Ovary (tissue), 9 donors: ENCODE results near the gene ANKRD27. TPM values are rescaled to one million over a fixed set of nuclear protein-coding genes. Genes with fewer than 3 reads are reported as not detected.
"Not testable (repeated sequence)": the region's sequence is repeated elsewhere in the genome, so short reads cannot be mapped to it uniquely, and the experiment has no call there.

Experiments
- DNase-seq, 5 donors: peaks; one replicate each; pipeline ENCODE4 v3.0.0-alpha.2; 2019 to 2020
- H3K27ac ChIP-seq, 2 donors: fragments of 200-600 bp; one replicate each; pipeline versions ENCODE4 v1.5.1 to v1.8.0; 2019 to 2022
- H3K27me3 ChIP-seq: fragments of 200-600 bp; one replicate; pipeline ENCODE4 v1.8.0; 2022
- H3K36me3 ChIP-seq: fragments of 200-600 bp; sonication (generic); one replicate; pipeline ENCODE4 v1.5.1; 2019
- H3K4me1 ChIP-seq: one replicate; pipeline ENCODE4 v1.8.1; 2013; ENCODE audit warnings: mild to moderate bottlenecking, moderate library complexity; ENCODE audit not compliant: insufficient read depth
- H3K4me3 ChIP-seq: fragments of 200-600 bp; sonication (generic); one replicate; pipeline ENCODE4 v1.5.1; 2017
- H3K9me3 ChIP-seq, 2 donors: fragments of 200-600 bp in 1 of 2; sonication (generic) in 1 of 2; one replicate each; pipeline versions ENCODE4 v1.5.1 to v1.8.1; 2013 to 2019; ENCODE audit warnings: mild to moderate bottlenecking in 1 of 2, moderate library complexity in 1 of 2
- CTCF ChIP-seq, 3 donors: fragments of 450-650 bp in 2 of 3; fragments of 200-600 bp in 1 of 3; IDR thresholded peaks; one replicate each; pipeline versions ENCODE4 v1.5.1 to v1.8.0; 2016 to 2022; ENCODE audit warnings: antibody characterized with exemption in 3 of 3, mild to moderate bottlenecking in 1 of 3
- EP300 ChIP-seq: sonication (generic); formaldehyde crosslinking; IDR thresholded peaks from one replicate; pipeline ENCODE4 v1.6.1; 2017; ENCODE audit warnings: antibody characterized with exemption
- POLR2A ChIP-seq: fragments of 450-650 bp; IDR thresholded peaks from one replicate; pipeline ENCODE4 v1.6.1; 2017; ENCODE audit warnings: antibody characterized with exemption, mild to moderate bottlenecking, moderate library complexity
- WGBS, 3 donors: extraction: QIAGEN DNeasy Blood & Tissue Kit in 1 of 3; methylation state at CpG; one replicate each; pipeline versions ENCODE4 v1.1.5 to v1.1.7; 2013 to 2017; 5-methylcytosine and 5-hydroxymethylcytosine counted together
- intact Hi-C, 4 donors: fragments of 100-400 bp; cut with DNase I; formaldehyde crosslinking; loops; one replicate each; pipeline versions ENCODE4 v1.11.0 to v1.15.1; 2022 to 2023
- polyA plus RNA-seq, 2 donors: library from polyadenylated mRNA; stranded (reverse); fragments of 200-250 nt in 1 of 2; fragments of 350-450 nt in 1 of 2; fragmentation: Illumina TruSeq in 1 of 2; extraction: RNeasy Lipid Tissue Mini Kit (QIAGEN cat#74804) in 1 of 2; gene quantifications; one replicate each; pipeline ENCODE4 v1.2.3, GENCODE V29; 2013 to 2014
- total RNA-seq, 7 donors: library from RNA; depleted of rRNA in 2 of 7; stranded (reverse); fragments of >200 nt in 2 of 7; fragmentation: NEBNext Ultra II Directional in 3 of 7; extraction: Animal tissue kit (Norgen Biotek cat#: 25700) in 3 of 7; gene quantifications; one replicate each; pipeline versions ENCODE4 v1.1.0 to v1.2.4, GENCODE V29; 2016 to 2023
- donor health status: DM: no; HTN: no; CAD: no; lungs with moderate emphysema.
- donor health status: DM: no; HTN: no; CAD: no.
- donor health status: Bipolar disorder and iron deficiency.
- donor health status: DM: yes; HTN: yes; CAD: no.
- donor health status: DM: no; HTN: no; CAD: no.
- donor health status: DM: yes; HTN: yes; CAD: no.

The ANKRD27 gene
- total and polyA plus RNA-seq, 9 donors = 9.9 to 33.6 (median 21.9) TPM

GRCh38 chr19:32581705-32582179, 93.2 kb downstream of the ANKRD27 start:
- Histone ChIP-seq H3K9me3 (no peaks in the 10 kb centered on the region), H3K27me3 (no peaks in the 10 kb centered on the region), H3K4me1 (peaks cover 2% of the 10 kb centered on the region), H3K27ac (peak overlapping the region; percentile 2 to 78), H3K36me3 (no peaks in the 10 kb centered on the region), H3K4me3 (peak overlapping the region; percentile 97)
- TF ChIP-seq EP300 (no peak), CTCF (IDR thresholded peaks at IDR 0.05) (no peak), POLR2A (no peak)
- WGBS, 3 donors = 1 to 3% (median 2%) methylated on average over 27 of the region's 27 CpGs
- DNase-seq = peak in 1 of 5 donors; percentile 24
- intact Hi-C loops = no loop called here

- no peaks in the 10 kb centered on the region for H3K9me3 ChIP-seq
- H3K36me3 ChIP-seq = no peaks in the 10 kb centered on the region
- 0 to 1% (median 0%) methylated on average over 7 to 81 of the region's 81 CpGs for WGBS, 3 donors
- intact Hi-C loops = no loop called here
- peaks cover 2% of the 10 kb centered on the region for H3K4me1 ChIP-seq
- TF ChIP-seq POLR2A (peak; percentile 61), EP300 (no peak)
- peak; percentile 95 to 98 (median 97) for DNase-seq
- peak within 1 kb of the TSS; percentile 2 to 78 for H3K27ac ChIP-seq
- H3K27me3 ChIP-seq = no peaks in the 10 kb centered on the region
- peak within 1 kb of the TSS; percentile 97 for H3K4me3 ChIP-seq
These were observed 93.9 kb downstream of the ANKRD27 start, which contains the start of gene PDCD5 for GRCh38 chr19:32580901-32581704. PDCD5 (plus strand) TSS chr19:32581190; CDS start chr19:32581262, 72 bp downstream.

- Histone ChIP-seq H3K36me3 (no peaks in the 10 kb centered on the region), H3K9me3 (no peaks in the 10 kb centered on the region), H3K4me1 (peaks cover 2% of the 10 kb centered on the region), H3K27ac (no peak overlapping the region), H3K27me3 (no peaks in the 10 kb centered on the region), H3K4me3 (peak overlapping the region; percentile 97)
- 10 to 17% (median 15%) methylated on average over 22 of the region's 22 CpGs for WGBS, 3 donors
- intact Hi-C loops = no loop called here
- peak in 1 of 5 donors; percentile 27 for DNase-seq
- no peak for TF ChIP-seq CTCF (IDR thresholded peaks at IDR 0.05)
- TF ChIP-seq EP300 = no peak
- TF ChIP-seq POLR2A = no peak
These were observed 94.6 kb downstream of the ANKRD27 start for GRCh38 chr19:32580353-32580900.

- WGBS, 3 donors = 63 to 82% (median 80%) methylated on average over 1 of the region's 1 CpG
- Histone ChIP-seq H3K36me3 (no peaks in the 10 kb centered on the region), H3K4me1 (no peaks in the 10 kb centered on the region), H3K27me3 (no peaks in the 10 kb centered on the region), H3K4me3 (no peak overlapping the region), H3K9me3 (no peaks in the 10 kb centered on the region), H3K27ac (no peak overlapping the region)
- no peak for DNase-seq
- no peak for TF ChIP-seq EP300
- TF ChIP-seq POLR2A = no peak
- no peak for TF ChIP-seq CTCF (IDR thresholded peaks at IDR 0.05)
- intact Hi-C loops = loop anchor here in 1 of 4 donors (10.0 kb wide), 1 partner anchor 1902 kb away; no protein-coding TSS in a partner anchor
These were observed 98.2 kb downstream of the ANKRD27 start for GRCh38 chr19:32576790-32577189.

GRCh38 chr19:32573492-32573794, 101.5 kb downstream of the ANKRD27 start:
- Histone ChIP-seq H3K9me3 (no peaks in the 10 kb centered on the region), H3K36me3 (no peaks in the 10 kb centered on the region), H3K27ac (no peak overlapping the region), H3K4me1 (no peaks in the 10 kb centered on the region), H3K27me3 (no peaks in the 10 kb centered on the region), H3K4me3 (no peak overlapping the region)
- no peak for DNase-seq
- intact Hi-C loops = loop anchor here in 2 of 4 donors (5.0 to 10.0 kb wide), 2 partner anchors 1896 to 1899 kb away; no protein-coding TSS in a partner anchor
- WGBS, 3 donors = 38 to 40% (median 40%) methylated on average over 3 of the region's 3 CpGs
- TF ChIP-seq CTCF (IDR thresholded peaks at IDR 0.05) (no peak), EP300 (no peak), POLR2A (no peak)

DNA sequence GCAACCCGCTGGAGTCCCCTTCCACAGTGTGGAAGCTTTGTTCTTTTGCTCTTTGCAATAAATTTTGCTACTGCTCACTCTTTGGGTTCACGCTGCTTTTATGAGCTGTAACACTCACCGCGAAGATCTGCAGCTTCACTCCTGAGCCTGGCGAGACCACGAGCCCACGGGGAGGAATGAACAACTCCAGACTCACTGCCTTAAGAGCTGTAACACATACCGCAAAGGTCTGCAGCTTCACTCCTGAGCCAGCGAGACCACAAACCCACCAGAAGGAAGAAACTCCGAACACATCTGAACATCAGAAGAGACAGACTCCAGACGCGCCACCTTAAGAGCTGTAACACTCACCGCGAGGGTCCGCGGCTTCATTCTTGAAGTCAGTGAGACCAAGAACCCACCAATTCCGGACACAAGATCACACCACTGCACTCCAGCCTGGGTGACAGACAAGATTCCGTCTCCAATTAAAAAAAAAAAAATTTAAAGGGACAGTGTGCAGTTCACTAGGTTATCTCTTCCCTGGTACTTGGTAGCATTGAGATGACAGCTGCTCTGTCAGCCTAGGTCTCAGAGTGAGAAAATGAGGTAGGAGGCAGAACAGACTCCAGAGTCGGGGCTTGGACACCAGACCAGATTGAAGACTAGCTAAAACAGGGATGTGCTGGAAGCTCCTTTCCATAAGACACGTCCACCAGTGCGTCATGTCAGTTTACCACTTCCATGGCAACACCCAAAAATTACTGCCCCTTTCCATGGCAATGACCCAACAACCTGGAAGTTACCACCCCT, 102.1 kb downstream of the ANKRD27 start:
- DNase-seq, H3K27me3 ChIP-seq, H3K4me3 ChIP-seq, H3K36me3 ChIP-seq, H3K9me3 ChIP-seq, H3K4me1 ChIP-seq, H3K27ac ChIP-seq: not testable (repeated sequence)
- intact Hi-C loops = loop anchor here in 2 of 4 donors (5.0 to 10.0 kb wide), 2 partner anchors 1896 to 1898 kb away; no protein-coding TSS in a partner anchor
- WGBS, 3 donors = 74 to 80% (median 79%) methylated on average over 21 of the region's 21 CpGs
